GM15510 (cell line): ENCODE measurements around the gene RTP4.

Source experiments
- POLR2A ChIP-seq: IDR thresholded peaks from 3 replicates; pipeline ENCODE4 v1.6.1; 2011; ENCODE audit warnings: borderline replicate concordance; ENCODE audit not compliant: insufficient read length; ENCODE audit errors: extremely low read depth

Gene RTP4, protein sequence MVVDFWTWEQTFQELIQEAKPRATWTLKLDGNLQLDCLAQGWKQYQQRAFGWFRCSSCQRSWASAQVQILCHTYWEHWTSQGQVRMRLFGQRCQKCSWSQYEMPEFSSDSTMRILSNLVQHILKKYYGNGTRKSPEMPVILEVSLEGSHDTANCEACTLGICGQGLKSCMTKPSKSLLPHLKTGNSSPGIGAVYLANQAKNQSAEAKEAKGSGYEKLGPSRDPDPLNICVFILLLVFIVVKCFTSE

DNA sequence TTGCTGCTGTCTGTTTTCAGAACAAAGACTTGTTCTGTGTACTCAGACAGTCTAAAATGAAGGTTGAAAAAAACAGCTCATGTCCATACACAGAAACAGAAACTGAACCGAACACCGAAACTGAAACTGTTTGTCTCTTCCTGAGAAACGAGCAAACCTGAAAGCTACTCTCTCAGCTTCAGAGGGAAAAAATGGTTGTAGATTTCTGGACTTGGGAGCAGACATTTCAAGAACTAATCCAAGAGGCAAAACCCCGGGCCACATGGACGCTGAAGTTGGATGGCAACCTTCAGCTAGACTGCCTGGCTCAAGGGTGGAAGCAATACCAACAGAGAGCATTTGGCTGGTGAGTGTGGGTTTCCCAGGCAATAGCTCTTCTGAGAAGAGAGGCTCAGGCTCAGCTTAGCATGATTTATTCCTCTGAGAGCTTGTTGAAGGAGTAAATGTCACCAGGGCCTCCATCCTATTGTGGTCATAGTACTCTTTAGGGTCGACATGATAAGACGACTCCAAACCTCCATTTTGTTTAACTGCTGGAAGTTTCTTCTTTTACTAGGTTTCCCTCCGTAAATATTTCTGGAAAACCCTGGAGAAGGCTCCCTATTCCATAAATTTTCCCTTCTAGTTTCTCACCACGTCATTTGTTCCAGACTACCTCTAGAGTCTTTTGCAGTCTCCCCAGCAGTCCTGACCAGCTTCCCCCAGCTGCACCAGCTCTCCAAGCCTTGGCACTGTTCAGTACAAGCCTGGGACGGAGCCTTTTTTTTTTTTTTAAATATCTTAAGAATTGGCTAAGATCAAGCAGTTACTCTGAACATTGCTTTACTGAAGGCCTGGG, at the start of gene RTP4:
TSS of gene RTP4 (plus strand) at position 135 of the 838 bp plus-strand sequence. CDS start at position 192, 57 bp downstream.
- TF ChIP-seq POLR2A = no peak

DNA sequence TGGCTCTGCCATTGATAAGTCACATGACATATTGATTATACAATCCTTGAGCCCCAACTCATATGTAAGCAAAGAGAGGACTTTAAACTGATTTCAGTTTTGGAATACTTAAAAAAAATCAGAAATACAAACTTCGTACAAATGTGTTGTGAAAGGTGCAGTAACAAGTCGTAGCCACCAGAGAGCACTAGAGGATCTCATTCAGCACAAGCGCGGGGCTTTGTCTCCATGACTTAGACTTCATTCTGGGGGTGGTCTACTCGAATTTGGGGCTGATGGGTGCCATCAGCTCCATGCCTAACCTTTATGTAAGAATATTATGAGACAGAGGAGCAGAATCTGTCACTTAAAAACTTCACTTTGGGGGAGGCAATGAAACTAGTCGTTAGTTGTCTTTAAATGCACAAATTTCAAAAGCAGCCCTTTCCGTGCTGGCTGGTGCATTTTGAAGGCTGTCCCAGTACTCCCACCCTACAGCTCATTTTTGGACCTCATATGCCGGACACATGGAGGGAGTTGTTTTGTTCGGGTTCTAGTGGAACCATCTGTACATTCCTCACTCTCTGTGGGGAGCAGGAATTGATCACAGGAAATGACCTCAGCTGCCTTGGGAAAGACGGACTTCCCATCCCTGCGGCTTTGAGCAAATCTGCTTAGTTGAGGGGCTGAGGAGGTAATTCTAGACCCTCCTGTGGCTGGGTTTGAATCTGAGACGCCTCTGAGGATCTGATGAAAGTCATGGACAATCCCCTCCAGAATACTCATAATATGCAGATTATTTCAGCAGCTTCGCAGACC, 49.2 kb upstream of the RTP4 start:
- TF ChIP-seq POLR2A = no peak

DNA sequence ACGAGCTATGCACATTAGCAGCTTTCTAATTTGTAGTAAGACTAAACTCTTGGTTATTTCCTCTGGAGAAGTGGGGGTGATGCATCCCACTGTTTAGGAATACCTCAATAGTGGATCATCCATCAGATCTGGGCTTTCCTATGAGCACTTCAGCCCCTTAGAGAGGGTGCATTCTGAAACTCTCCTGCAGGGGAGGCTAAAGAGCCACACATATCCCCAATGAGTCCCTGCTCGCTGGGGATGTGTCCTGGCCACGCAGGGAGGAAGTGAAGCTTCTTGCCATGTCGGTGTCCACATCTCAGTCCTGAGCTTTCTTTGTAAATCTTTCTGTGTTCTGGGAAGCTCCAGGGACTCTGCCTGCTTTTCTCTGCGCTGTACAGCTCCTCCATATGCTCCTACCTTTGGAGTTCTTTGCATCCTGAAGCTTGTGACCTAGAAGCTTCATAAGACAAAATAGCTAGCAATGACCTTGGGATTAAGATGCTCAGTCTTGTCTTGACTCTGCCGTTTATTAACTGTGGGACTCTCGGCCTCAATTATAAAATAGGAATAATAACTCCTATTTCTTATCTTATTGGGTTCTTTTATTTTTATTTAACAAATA, 48.4 kb upstream of the RTP4 start:
- no peak for TF ChIP-seq POLR2A

DNA sequence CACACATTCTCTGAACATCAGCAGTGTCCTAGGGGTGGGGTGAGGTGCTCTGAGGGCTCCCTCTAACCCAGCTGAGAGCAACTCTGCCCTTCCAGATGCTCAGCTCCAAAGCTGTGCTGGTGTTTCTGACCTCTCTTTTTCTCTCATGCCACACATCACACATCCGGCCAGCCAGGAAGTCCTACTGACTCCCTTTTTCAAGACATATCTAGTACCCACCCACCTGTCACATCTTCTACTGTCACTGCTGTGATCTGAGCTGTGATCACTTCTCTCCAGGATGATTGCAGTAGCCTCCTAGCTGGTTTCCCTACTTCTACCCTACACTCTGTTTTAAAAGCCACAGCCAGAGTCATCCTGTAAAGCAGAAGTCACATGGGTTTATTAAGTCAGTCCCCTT, 46.4 kb upstream of the RTP4 start:
- TF ChIP-seq POLR2A = no peak

DNA sequence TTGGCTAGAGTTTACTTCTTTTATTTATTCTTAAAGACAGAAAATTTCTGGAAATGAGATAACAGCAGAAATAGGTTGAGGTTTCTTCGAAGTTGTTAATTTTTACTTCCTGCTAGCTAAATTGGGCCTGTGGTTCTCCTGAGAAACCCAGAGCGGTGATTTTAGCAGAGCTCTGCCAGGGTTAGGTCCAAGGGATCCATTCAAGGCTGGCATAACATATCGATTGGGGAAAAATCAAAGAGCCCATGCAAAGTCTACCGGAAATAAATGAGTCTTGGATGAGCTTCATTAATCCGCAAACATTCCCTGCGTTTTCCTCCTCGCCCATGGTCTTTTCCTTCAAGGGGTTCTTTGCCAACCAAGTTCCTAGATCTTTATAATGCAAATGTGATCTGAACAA, 45.9 kb upstream of the RTP4 start:
- no peak for TF ChIP-seq POLR2A

DNA sequence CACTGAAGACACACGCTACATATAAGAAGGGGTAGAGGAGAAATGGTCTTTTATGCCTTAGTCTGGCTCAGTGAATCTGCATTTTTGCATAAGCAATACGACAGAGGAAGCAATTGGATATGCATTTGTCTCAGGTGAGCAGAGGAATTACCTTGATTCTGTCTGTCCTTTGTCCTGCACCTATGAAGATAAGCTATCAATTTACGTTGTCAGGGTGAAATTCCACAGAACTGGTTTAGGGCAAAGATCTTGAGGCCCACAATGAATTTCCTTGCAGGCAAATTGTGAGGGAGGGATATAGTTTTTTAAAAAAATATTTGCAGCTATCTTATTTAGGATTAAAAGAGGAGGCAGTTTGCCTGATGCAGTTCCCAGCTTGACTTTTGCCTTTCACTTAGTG, 45.1 kb upstream of the RTP4 start:
- no peak for TF ChIP-seq POLR2A

DNA sequence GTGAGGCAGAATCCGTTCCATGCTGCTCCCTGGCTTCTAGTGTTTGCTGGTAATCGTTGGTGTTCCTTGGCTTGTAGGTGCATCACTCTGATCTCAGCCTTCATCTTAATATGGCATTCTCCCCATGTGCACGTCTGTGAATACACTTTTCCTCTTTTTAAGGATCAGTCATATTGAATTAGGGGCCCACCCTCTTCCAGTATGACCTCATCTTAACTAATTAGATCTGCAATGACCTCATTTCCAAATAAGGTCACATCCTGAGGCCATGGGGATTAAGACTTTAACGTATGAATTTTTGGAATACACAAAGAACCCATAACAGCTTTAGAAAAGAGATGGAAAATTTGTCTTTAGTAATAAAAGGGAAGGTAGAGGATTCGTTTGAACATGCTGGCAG, 42.6 kb upstream of the RTP4 start:
- no peak for TF ChIP-seq POLR2A

DNA sequence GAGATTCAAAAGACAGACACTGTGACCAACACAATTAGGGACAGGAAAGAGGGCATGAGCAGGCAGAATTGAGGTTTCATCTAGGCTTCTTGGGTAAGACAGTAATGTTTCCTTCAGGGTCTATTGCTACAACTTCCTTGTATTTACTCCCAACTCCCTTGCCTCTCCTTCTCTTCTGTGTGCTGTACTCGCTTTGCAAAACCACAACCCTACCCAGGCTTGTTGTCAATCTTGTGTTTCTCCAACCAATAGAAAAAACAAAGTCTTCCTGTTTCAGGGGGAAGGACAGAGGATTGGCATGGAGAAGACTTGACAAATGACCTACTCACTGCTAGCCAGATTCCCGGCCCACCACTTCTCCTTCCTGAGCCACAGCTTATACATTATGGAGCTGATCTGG, 40.3 kb upstream of the RTP4 start:
- TF ChIP-seq POLR2A = no peak

DNA sequence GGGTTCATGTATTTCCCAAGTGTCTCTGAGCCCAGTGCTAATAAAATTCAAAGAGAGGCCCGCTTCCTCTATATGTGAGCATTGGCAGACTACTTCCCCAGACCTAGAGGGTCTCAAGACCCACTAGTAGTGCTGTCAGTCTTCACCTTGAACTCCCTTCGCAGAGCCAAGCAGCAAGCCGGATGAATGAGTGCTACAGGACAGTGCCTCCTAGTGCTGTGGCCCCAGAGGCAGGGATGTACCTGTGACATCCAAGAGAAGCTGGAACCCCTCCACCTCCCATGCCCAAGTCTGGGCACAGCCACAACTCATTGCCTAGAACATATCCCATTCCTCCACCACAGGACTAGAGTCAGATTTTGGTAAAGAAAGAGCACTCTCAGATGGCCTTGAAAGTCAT, 39.5 kb upstream of the RTP4 start:
- no peak for TF ChIP-seq POLR2A

DNA sequence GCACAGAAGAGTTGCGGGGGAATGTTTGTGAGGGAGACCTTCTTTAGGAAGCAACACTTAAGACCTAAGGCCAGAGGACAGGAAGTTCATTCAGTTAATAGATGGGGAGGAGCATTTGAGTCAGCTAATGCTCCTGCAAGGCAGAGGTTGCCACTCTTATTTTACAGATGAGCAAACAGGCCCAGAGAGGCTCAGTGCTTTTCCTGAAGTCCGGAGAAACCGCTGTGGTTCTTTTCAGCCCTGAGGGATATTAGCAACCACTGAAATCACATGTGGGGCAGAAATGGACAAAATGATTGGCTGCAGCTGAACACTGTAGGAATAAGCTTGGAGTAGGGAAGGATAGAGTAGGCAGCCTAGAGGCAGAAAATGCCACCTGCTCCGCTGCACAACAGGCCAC, 33.3 kb upstream of the RTP4 start:
- TF ChIP-seq POLR2A = no peak

DNA sequence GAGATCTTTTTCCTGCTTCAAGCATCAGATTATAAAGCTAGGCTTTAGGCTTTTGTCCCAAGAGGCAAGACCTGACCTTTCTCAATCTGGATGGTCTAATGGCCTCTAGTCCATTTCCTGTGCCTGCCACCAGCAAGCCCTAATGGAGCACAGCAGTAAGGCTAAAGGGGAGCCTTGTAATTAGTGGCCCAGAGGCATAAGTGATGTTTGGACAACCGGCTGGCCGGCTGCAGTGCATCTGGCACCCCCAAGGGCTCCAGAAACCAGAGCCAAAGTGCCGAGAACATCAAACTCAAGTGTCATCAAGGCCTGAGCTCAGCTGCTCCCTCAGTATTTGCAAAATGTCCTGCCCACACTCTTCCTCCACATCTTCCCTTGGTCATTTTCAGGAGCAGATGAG, 31.9 kb upstream of the RTP4 start:
- TF ChIP-seq POLR2A = no peak

DNA sequence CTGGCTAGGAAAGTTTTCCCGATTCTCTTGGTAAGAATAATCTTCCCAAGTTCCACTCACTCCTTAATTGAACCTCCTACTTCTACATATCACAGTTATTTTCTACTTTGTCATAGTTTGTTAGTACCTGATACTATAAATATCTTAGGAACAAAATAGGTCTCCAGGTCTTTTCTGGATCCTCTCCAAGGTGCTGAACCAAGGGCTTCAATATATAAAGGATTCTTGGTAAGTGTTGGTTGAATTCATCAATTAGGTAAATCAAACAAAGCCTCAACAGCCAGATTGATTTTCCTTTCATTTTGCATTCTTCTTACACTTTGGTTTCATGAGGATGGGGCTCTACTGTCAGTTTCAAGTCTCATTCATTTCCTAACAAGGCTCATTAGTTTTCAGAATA, 27.6 kb upstream of the RTP4 start:
- TF ChIP-seq POLR2A = no peak

DNA sequence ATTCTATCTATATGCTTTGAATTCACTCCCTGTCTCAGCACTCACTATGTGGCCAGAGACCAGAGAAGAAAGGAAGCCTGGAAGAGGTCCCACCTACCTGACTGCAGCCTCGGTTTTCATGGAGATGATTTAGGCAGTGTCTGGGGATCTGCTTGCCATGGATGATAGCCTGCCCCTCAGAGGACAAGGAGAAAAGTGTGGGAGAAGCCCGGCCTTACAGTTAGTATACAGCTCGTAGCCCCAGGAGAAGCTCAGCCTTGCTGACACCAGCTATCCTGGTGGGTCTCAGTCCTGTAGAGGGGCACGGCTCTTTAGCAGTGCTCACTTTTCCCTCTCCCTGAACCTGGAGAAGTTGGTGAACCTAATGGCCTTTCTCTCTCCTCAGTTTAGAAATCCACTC, 25.9 kb upstream of the RTP4 start:
- TF ChIP-seq POLR2A = no peak

DNA sequence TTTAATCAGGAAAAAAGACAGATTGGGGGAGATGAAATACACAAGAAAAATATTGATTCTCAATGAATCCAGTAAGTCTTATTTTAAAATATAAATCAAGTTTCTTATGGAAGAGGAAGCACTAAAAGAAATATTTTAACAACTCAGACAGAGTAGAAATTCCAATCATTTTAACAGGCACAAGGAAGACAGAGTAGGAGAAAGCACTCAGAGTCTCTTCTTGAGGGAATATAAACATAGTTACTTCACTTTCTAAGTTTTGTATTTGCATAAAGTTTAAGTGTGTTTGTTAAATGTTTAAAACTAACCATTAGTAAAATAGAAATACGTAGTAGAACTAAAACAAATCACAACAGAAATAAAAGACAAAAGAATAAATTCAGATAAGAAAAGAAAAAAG, 24.5 kb upstream of the RTP4 start:
- no peak for TF ChIP-seq POLR2A
